HepG2 (cell line): ENCODE results near the gene TXNDC2. TPM values are rescaled to one million over a fixed set of nuclear protein-coding genes. Genes with fewer than 3 reads are reported as not detected.

Experiments
- ATAC-seq: fragments of 200-7000 bp; cut with Tn5 transposase; 3 replicates; pipeline ENCODE4 v1.9.1; 2020; ENCODE audit warnings: mild to moderate bottlenecking, moderate library complexity
- BruUV-seq: library from RNA; stranded (reverse); fragments of 400-500 nt; replicated peaks from 2 replicates; lab custom pipeline; 2021; lab: Mats Ljungman, UMichigan
- CTCF ChIA-PET: fragments of 300-600 bp; formaldehyde crosslinking; extraction: SDS; loops from one replicate; lab custom pipeline; 2021; ENCODE audit warnings: low total read pairs, inconsistent platforms, low intra/inter-chr PET ratio; lab: Yijun Ruan, JAX
- POLR2A ChIA-PET: fragments of 350-600 bp; sonication (Branson Sonifier 250); formaldehyde crosslinking; loops from one replicate; lab custom pipeline; 2020; ENCODE audit warnings: antibody characterized with exemption, inconsistent platforms; lab: Yijun Ruan, JAX
- DNase-seq: peaks from one replicate; pipeline ENCODE4 v3.0.0-alpha.2; 2015; ENCODE audit warnings: low spot score
- FAIRE-seq: peaks from 3 replicates; lab custom pipeline; 2011; peaks lifted over from hg19 to GRCh38; lab: Jason Lieb, UNC
- H2AFZ ChIP-seq: one replicate; pipeline ENCODE4 v1.6.1; 2011; ENCODE audit warnings: low read length, inconsistent platforms
- H3K27ac ChIP-seq: fragments of 300-600 bp; 3 replicates; pipeline ENCODE4 v1.8.0; 2011; ENCODE audit warnings: mixed run types, mild to moderate bottlenecking, mixed read lengths, low read length, inconsistent platforms; ENCODE audit not compliant: insufficient read depth; ENCODE audit errors: extremely low read length
- H3K27me3 ChIP-seq, 2 experiments: fragments of 200-600 bp in 1 of 2; 2 replicates in 1 of 2; 3 replicates in 1 of 2; pipeline versions ENCODE4 v1.6.0 to v1.8.0; 2011; ENCODE audit warnings: low read length in 2 of 2, mild to moderate bottlenecking in 2 of 2, moderate library complexity in 2 of 2, inconsistent platforms in 1 of 2; ENCODE audit not compliant: insufficient read depth in 2 of 2, control insufficient read depth in 1 of 2
- H3K36me3 ChIP-seq, 2 experiments: fragments of 200-600 bp in 1 of 2; replicated peaks in 1 of 2; 2 replicates in 1 of 2; 3 replicates in 1 of 2; pipeline versions ENCODE4 v1.5.1 to v1.8.0; 2011; ENCODE audit warnings: low read length in 2 of 2, inconsistent platforms in 1 of 2; ENCODE audit not compliant: insufficient read depth in 2 of 2, control insufficient read depth in 1 of 2
- H3K4me1 ChIP-seq: 2 replicates; pipeline ENCODE4 v1.5.1; 2012; ENCODE audit warnings: low read length, inconsistent platforms; ENCODE audit not compliant: insufficient read depth
- H3K4me2 ChIP-seq: 2 replicates; pipeline ENCODE4 v1.6.0; 2011; ENCODE audit warnings: low read depth, low read length, inconsistent platforms
- H3K4me3 ChIP-seq, 3 experiments: fragments of 200-600 bp in 1 of 3; sonication (generic), shearing (Covaris generic) in 1 of 3; replicated peaks in 1 of 3; 2 replicates each; pipeline ENCODE4 v1.5.1; 2011 to 2016; ENCODE audit warnings: low read length in 3 of 3, inconsistent platforms in 2 of 3, low read depth in 2 of 3, mild to moderate bottlenecking in 2 of 3, control low read depth in 1 of 3, mixed read lengths in 1 of 3; ENCODE audit not compliant: insufficient read depth in 1 of 3
- H3K79me2 ChIP-seq: one replicate; pipeline ENCODE4 v1.6.1; 2011; ENCODE audit warnings: low read length, inconsistent platforms; ENCODE audit not compliant: insufficient read depth
- H3K9ac ChIP-seq: 2 replicates; pipeline ENCODE4 v1.6.0; 2011; ENCODE audit warnings: mild to moderate bottlenecking, low read depth, low read length, inconsistent platforms; ENCODE audit not compliant: insufficient read depth
- H3K9me3 ChIP-seq: 2 replicates; pipeline ENCODE4 v1.5.1; 2012; ENCODE audit warnings: mild to moderate bottlenecking, low read length
- H4K20me1 ChIP-seq: 2 replicates; pipeline ENCODE4 v1.6.0; 2011; ENCODE audit warnings: inconsistent platforms, mild to moderate bottlenecking, low read length, moderate library complexity; ENCODE audit not compliant: insufficient read depth
- AHR ChIP-seq: IDR thresholded peaks from 2 replicates; pipeline ENCODE4 v1.6.1; 2018; ENCODE audit warnings: missing genetic modification reagents, missing compliant biosample characterization
- CENPT ChIP-seq: sonication (generic); formaldehyde crosslinking; IDR thresholded peaks from 2 replicates; pipeline ENCODE4 v1.8.0; 2022; ENCODE audit warnings: low read depth, mild to moderate bottlenecking, moderate library complexity, missing genetic modification reagents
- ERF ChIP-seq: IDR thresholded peaks from 2 replicates; pipeline ENCODE4 v1.6.1; 2018; ENCODE audit warnings: missing biosample characterization, missing genetic modification reagents
- FOSL1 ChIP-seq: sonication (generic); formaldehyde crosslinking; IDR thresholded peaks from 2 replicates; pipeline ENCODE4 v1.9.0; 2021; ENCODE audit warnings: missing genetic modification reagents, borderline replicate concordance
- HCFC1 ChIP-seq: fragments of 150-350 bp; IDR thresholded peaks from 2 replicates; pipeline ENCODE4 v1.6.1; 2014; ENCODE audit warnings: low read depth, low read length
- KMT2A ChIP-seq: sonication (generic); formaldehyde crosslinking; IDR thresholded peaks from 2 replicates; pipeline ENCODE4 v1.4.0; 2020; ENCODE audit warnings: missing genetic modification reagents
- PHB2 ChIP-seq: fragments of 450-650 bp; IDR thresholded peaks from 2 replicates; pipeline ENCODE4 v1.6.1; 2018; ENCODE audit not compliant: partially characterized antibody
- PPARG ChIP-seq: conservative IDR thresholded peaks from 2 replicates; pipeline ENCODE4 v1.6.1; 2016; ENCODE audit warnings: missing biosample characterization, missing genetic modification reagents
- RFX3 ChIP-seq: IDR thresholded peaks from 2 replicates; pipeline ENCODE4 v1.6.1; 2016; ENCODE audit warnings: missing biosample characterization, missing genetic modification reagents
- RFXANK ChIP-seq: IDR thresholded peaks from 2 replicates; pipeline ENCODE4 v1.6.1; 2016
- TOPORS ChIP-seq: sonication (generic); formaldehyde crosslinking; IDR thresholded peaks from 2 replicates; pipeline ENCODE4 v1.8.0; 2023; ENCODE audit warnings: mild to moderate bottlenecking, missing genetic modification reagents
- XRCC5 ChIP-seq: fragments of 200-400 bp; formaldehyde crosslinking; optimal IDR thresholded peaks from 2 replicates; pipeline ENCODE3; 2017; ENCODE audit warnings: mild to moderate bottlenecking, low read length
- ZBTB21 ChIP-seq: sonication (generic); formaldehyde crosslinking; IDR thresholded peaks from 2 replicates; pipeline ENCODE4 v1.4.0; 2020; ENCODE audit warnings: missing genetic modification reagents
- ZEB1 ChIP-seq: IDR thresholded peaks from 2 replicates; pipeline ENCODE4 v1.6.1; 2012; ENCODE audit warnings: mild to moderate bottlenecking, low read depth, inconsistent platforms; ENCODE audit not compliant: insufficient replicate concordance
- ZNF350 ChIP-seq: sonication (generic); formaldehyde crosslinking; IDR thresholded peaks from 2 replicates; pipeline ENCODE4 v1.4.0; 2020; ENCODE audit warnings: mild to moderate bottlenecking, low read depth, missing genetic modification reagents, borderline replicate concordance
- ZNF616 ChIP-seq: sonication (generic); formaldehyde crosslinking; IDR thresholded peaks from 2 replicates; pipeline ENCODE4 v1.5.0; 2020; ENCODE audit warnings: low read depth, mild to moderate bottlenecking, missing genetic modification reagents
- ZNF737 ChIP-seq: sonication (generic); formaldehyde crosslinking; IDR thresholded peaks from 2 replicates; pipeline ENCODE4 v1.5.0; 2020; ENCODE audit warnings: missing genetic modification reagents, mild to moderate bottlenecking, borderline replicate concordance
- ZNF782 ChIP-seq: sonication (generic); formaldehyde crosslinking; IDR thresholded peaks from 2 replicates; pipeline ENCODE4 v1.4.0; 2020; ENCODE audit warnings: missing genetic modification reagents, mild to moderate bottlenecking, borderline replicate concordance
- ZNF83 ChIP-seq: sonication (generic); formaldehyde crosslinking; IDR thresholded peaks from 2 replicates; pipeline ENCODE4 v1.4.0; 2020; ENCODE audit warnings: missing genetic modification reagents, mild to moderate bottlenecking, borderline replicate concordance
- WGBS: methylation state at CpG from one replicate; pipeline ENCODE4 v1.1.6; 2017; ENCODE audit warnings: low lambda C conversion rate; 5-methylcytosine and 5-hydroxymethylcytosine counted together
- in situ Hi-C: cut with HindIII; loops from 2 replicates; pipeline ENCODE4 v1.10.0; 2017; ENCODE audit warnings: low pct_unique_long_range_greater_than_20kb; ENCODE audit not compliant: extremely low pct_ligation_motif_present
- intact Hi-C: fragments of 100-400 bp; cut with micrococcal nuclease; formaldehyde crosslinking; loops from one replicate; pipeline ENCODE4 v1.10.0; 2022; ENCODE audit not compliant: unreplicated experiment
- polyA plus RNA-seq, 8 experiments: library from polyadenylated mRNA; depleted of rRNA in 3 of 8; stranded (reverse) in 7 of 8; unstranded in 1 of 8; fragments of >200 nt; fragmentation: Illumina TruSeq in 4 of 8; extraction: Trizol in 4 of 8; gene quantifications; 2 replicates each; pipeline versions ENCODE4 v1.2.1 to v1.2.3, GENCODE V29; 2011 to 2016; ENCODE audit warnings: low read depth in 4 of 8, missing spikeins in 1 of 8, mixed read lengths in 1 of 8; ENCODE audit not compliant: insufficient read depth in 1 of 8
- total RNA-seq, 5 experiments: library from RNA; depleted of rRNA; stranded (reverse); fragments of >200 nt; fragmentation: Illumina TruSeq; extraction: Trizol; gene quantifications; 2 replicates each; pipeline ENCODE4 v1.2.3, GENCODE V29; 2016; ENCODE audit warnings: low read depth in 1 of 5
- TF ChIP-seq, protein P1 (sequence below): fragments of 450-650 bp; IDR thresholded peaks from 2 replicates; pipeline ENCODE4 v1.6.1; 2016
- TF ChIP-seq, protein P2 (sequence below): sonication (generic); formaldehyde crosslinking; IDR thresholded peaks from 2 replicates; pipeline ENCODE4 v1.4.0; 2020; ENCODE audit warnings: missing genetic modification reagents

Gene TXNDC2
- total and polyA plus RNA-seq, 2 of the 13 experiments (the other 11 are each of a cell fraction or from before 2014, with no cell fraction given): not detected

DNA sequence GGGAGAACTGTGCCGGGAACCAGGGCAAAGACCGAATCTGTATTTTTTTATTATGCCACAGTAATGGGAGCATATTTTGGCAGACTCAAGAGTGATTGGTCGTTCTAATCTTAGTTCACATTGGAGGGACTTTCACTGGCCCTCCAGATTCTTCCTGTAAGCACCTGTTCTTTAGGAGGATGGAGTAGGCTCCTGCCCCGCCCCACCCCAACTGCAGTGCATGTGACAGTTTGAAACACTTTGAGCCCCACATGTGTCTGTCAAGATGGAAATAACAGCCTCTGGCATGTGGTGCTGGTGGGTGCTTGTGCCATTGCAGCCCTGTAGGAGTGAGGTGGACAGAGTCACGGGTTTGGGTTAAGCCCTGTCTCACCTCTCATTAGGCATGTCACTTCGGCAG lies 43.3 kb upstream of the TXNDC2 start:
- Histone ChIP-seq H3K27ac (no peak overlapping the region), H3K27me3 (peaks cover 0 to 3% of the 10 kb centered on the region in 2 experiments; a peak in 3 of 5 replicates), H3K36me3 (no peaks in the 10 kb centered on the region), H3K4me1 (no peaks in the 10 kb centered on the region), H3K4me2 (no peak overlapping the region), H3K9ac (no peak overlapping the region), H3K9me3 (no peaks in the 10 kb centered on the region), H3K4me3 (no peak overlapping the region), H3K79me2 (no peaks in the 10 kb centered on the region), H2AFZ (no peak overlapping the region), H4K20me1 (no peaks in the 10 kb centered on the region)
- FAIRE-seq (no peak), ATAC-seq (no peak), DNase-seq (no peak)
- no peak for TF ChIP-seq FOSL1
- TF ChIP-seq, protein P1, sequence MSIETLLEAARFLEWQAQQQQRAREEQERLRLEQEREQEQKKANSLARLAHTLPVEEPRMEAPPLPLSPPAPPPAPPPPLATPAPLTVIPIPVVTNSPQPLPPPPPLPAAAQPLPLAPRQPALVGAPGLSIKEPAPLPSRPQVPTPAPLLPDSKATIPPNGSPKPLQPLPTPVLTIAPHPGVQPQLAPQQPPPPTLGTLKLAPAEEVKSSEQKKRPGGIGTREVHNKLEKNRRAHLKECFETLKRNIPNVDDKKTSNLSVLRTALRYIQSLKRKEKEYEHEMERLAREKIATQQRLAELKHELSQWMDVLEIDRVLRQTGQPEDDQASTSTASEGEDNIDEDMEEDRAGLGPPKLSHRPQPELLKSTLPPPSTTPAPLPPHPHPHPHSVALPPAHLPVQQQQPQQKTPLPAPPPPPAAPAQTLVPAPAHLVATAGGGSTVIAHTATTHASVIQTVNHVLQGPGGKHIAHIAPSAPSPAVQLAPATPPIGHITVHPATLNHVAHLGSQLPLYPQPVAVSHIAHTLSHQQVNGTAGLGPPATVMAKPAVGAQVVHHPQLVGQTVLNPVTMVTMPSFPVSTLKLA: peak; percentile 29; the same call in 1 of the 2 replicates
- TF ChIP-seq TOPORS: no peak
- TF ChIP-seq RFXANK (CRISPR knock-in tag): no peak
- TF ChIP-seq HCFC1: no peak
- no peak for TF ChIP-seq KMT2A (CRISPR knock-in tag)
- TF ChIP-seq CENPT (CRISPR knock-in tag): no peak
- no peak for TF ChIP-seq ZNF83
- intact Hi-C loops: no loop called here
- ChIA-PET CTCF (no interaction called here), POLR2A (no interaction called here)
- BruUV-seq: no TSS peak
- in situ Hi-C loops: no loop called here
- WGBS: 47% methylated on average over 3 of the region's 6 CpGs

DNA sequence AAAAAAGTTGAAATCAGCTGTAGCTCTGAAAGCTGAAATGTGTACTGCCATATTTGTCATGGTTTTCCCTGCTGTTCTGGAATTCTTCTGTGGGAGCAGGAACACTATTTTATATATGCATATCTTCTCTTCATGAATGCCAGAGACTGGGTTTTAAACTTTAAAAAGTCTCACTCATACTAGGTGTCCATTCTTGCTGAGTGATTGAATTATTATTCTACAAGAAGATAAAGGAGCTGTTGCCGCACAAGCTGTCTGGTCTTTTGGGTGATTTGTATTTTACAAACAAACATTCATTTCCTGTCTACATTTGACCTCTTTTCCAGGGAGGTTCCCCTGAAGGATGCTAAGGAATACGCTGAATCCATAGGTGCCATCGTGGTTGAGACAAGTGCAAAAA lies 40.5 kb upstream of the TXNDC2 start:
- ATAC-seq (no peak), DNase-seq (no peak), FAIRE-seq (no peak)
- Histone ChIP-seq H3K4me3 (no peak overlapping the region), H3K4me2 (no peak overlapping the region), H3K4me1 (no peaks in the 10 kb centered on the region), H3K9ac (no peak overlapping the region), H3K27me3 (no peaks in the 10 kb centered on the region; a peak in 2 of 5 replicates), H3K9me3 (no peaks in the 10 kb centered on the region), H3K79me2 (no peaks in the 10 kb centered on the region), H3K27ac (no peak overlapping the region), H3K36me3 (no peaks in the 10 kb centered on the region), H2AFZ (no peak overlapping the region), H4K20me1 (no peaks in the 10 kb centered on the region)
- ChIA-PET POLR2A (no interaction called here), CTCF (no interaction called here)
- BruUV-seq: no TSS peak
- in situ Hi-C loops: no loop called here
- WGBS: 79% methylated on average over 3 of the region's 3 CpGs
- intact Hi-C loops: no loop called here
- TF ChIP-seq ZBTB21 (CRISPR knock-in tag) (no peak), ZNF782 (CRISPR knock-in tag) (no peak), ZNF616 (CRISPR knock-in tag) (no peak), XRCC5 (no peak), RFX3 (CRISPR knock-in tag) (no peak), ZNF350 (CRISPR knock-in tag) (no peak), ZNF737 (CRISPR knock-in tag) (no peak), PHB2 (no peak), AHR (no peak), ZEB1 (no peak), PPARG (CRISPR knock-in tag) (no peak), ERF (no peak)
- TF ChIP-seq, protein P2, sequence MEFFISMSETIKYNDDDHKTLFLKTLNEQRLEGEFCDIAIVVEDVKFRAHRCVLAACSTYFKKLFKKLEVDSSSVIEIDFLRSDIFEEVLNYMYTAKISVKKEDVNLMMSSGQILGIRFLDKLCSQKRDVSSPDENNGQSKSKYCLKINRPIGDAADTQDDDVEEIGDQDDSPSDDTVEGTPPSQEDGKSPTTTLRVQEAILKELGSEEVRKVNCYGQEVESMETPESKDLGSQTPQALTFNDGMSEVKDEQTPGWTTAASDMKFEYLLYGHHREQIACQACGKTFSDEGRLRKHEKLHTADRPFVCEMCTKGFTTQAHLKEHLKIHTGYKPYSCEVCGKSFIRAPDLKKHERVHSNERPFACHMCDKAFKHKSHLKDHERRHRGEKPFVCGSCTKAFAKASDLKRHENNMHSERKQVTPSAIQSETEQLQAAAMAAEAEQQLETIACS (CRISPR knock-in tag): no peak
